HG03457 (cell line): ENCODE results near the gene CA10.

Source experiments
- ATAC-seq: cut with Tn5 transposase; IDR thresholded peaks from one replicate; pipeline ENCODE4 v1.9.1; 2021; ENCODE audit warnings: moderate number of reproducible peaks; ENCODE audit not compliant: unreplicated experiment

The CA10 gene

GRCh38 chr17:51820766-51821165 is 337.7 kb downstream of the CA10 start:
- ATAC-seq, result no peak

GRCh38 chr17:51820252-51820651 is 338.3 kb downstream of the CA10 start:
- ATAC-seq, result no peak

GRCh38 chr17:51819341-51820219 is 338.9 kb downstream of the CA10 start:
- ATAC-seq, result no peak

GRCh38 chr17:51818777-51819176 is 339.7 kb downstream of the CA10 start:
- ATAC-seq, result no peak

GRCh38 chr17:51817955-51818354 is 340.6 kb downstream of the CA10 start:
- ATAC-seq, result no peak

- no peak for ATAC-seq
Measured at GRCh38 chr17:51817117-51817516, 341.4 kb downstream of the CA10 start.

GRCh38 chr17:51815097-51815496 is 343.4 kb downstream of the CA10 start:
- no peak for ATAC-seq

GRCh38 chr17:51814521-51814920 is 344.0 kb downstream of the CA10 start:
- ATAC-seq, result no peak

- no peak for ATAC-seq
Measured at GRCh38 chr17:51813784-51814174, 344.7 kb downstream of the CA10 start.

GRCh38 chr17:51813140-51813783 is 345.3 kb downstream of the CA10 start:
- ATAC-seq, result no peak

- no peak for ATAC-seq
Measured at GRCh38 chr17:51807460-51807859, 351.1 kb downstream of the CA10 start.

- no peak for ATAC-seq
Measured at GRCh38 chr17:51805765-51806164, 352.7 kb downstream of the CA10 start.

GRCh38 chr17:51805185-51805584 is 353.3 kb downstream of the CA10 start:
- ATAC-seq, result no peak

GRCh38 chr17:51803161-51803560 is 355.4 kb downstream of the CA10 start:
- ATAC-seq, result no peak

- no peak for ATAC-seq
Measured at GRCh38 chr17:51802544-51802943, 356.0 kb downstream of the CA10 start.

GRCh38 chr17:51801626-51802025 is 356.9 kb downstream of the CA10 start:
- ATAC-seq, result no peak

GRCh38 chr17:51799981-51800380 is 358.5 kb downstream of the CA10 start:
- ATAC-seq, result no peak

GRCh38 chr17:51799240-51799639 is 359.3 kb downstream of the CA10 start:
- ATAC-seq, result no peak

GRCh38 chr17:51797150-51797549 is 361.4 kb downstream of the CA10 start:
- ATAC-seq, result no peak

- ATAC-seq, result no peak
Measured at GRCh38 chr17:51796026-51796425, 362.5 kb downstream of the CA10 start.

- ATAC-seq, result no peak
Measured at GRCh38 chr17:51795401-51795800, 363.1 kb downstream of the CA10 start.

GRCh38 chr17:51794466-51794865 is 364.0 kb downstream of the CA10 start:
- ATAC-seq, result no peak
